B cell (primary cell): ENCODE measurements around the gene GGCT.

Experiments
- EZH2 ChIP-seq: IDR thresholded peaks from 2 replicates; pipeline ENCODE4 v1.6.1; 2012; ENCODE audit warnings: borderline replicate concordance, low read depth, mild to moderate bottlenecking, moderate library complexity, low read length; ENCODE audit not compliant: insufficient read depth, poor library complexity, severe bottlenecking
- TF ChIP-seq, protein P1 (sequence below): fragments of 200-600 bp; IDR thresholded peaks from one replicate; pipeline ENCODE4 v1.8.0; 2022; ENCODE audit warnings: antibody characterized with exemption, mild to moderate bottlenecking

GRCh38 chr7:30471205-30471604 is 33.4 kb downstream of the GGCT start:
- no peak for TF ChIP-seq EZH2
- TF ChIP-seq, protein P1, sequence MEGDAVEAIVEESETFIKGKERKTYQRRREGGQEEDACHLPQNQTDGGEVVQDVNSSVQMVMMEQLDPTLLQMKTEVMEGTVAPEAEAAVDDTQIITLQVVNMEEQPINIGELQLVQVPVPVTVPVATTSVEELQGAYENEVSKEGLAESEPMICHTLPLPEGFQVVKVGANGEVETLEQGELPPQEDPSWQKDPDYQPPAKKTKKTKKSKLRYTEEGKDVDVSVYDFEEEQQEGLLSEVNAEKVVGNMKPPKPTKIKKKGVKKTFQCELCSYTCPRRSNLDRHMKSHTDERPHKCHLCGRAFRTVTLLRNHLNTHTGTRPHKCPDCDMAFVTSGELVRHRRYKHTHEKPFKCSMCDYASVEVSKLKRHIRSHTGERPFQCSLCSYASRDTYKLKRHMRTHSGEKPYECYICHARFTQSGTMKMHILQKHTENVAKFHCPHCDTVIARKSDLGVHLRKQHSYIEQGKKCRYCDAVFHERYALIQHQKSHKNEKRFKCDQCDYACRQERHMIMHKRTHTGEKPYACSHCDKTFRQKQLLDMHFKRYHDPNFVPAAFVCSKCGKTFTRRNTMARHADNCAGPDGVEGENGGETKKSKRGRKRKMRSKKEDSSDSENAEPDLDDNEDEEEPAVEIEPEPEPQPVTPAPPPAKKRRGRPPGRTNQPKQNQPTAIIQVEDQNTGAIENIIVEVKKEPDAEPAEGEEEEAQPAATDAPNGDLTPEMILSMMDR, result no peak
